ENCODE results near the gene MYO16.

Gene MYO16

GRCh38 chr13:108629181-108629752 is at the start of gene MYO16:
TSS of gene MYO16 (plus strand) at chr13:108629611. CDS start at chr13:108629845, 234 bp downstream.
- no peak for DNase-seq

- DNase-seq, result no peak
Observed at GRCh38 chr13:108586826-108587225, 42.6 kb upstream of the MYO16 start.

- DNase-seq, result no peak
Observed at GRCh38 chr13:108588516-108588915, 40.9 kb upstream of the MYO16 start.

- no peak for DNase-seq
Observed at GRCh38 chr13:108594153-108594552, 35.3 kb upstream of the MYO16 start.

- peak; percentile 59 for DNase-seq
Observed at GRCh38 chr13:108595436-108596274, 33.8 kb upstream of the MYO16 start.

- DNase-seq, result no peak
Observed at GRCh38 chr13:108597943-108598342, 31.5 kb upstream of the MYO16 start.

GRCh38 chr13:108606424-108606823 is 23.0 kb upstream of the MYO16 start:
- DNase-seq, result no peak

- DNase-seq, result no peak
Observed at GRCh38 chr13:108609353-108609752, 20.1 kb upstream of the MYO16 start.

- DNase-seq, result no peak
Observed at GRCh38 chr13:108610507-108610906, 18.9 kb upstream of the MYO16 start.

- DNase-seq, result no peak
Observed at GRCh38 chr13:108615241-108615640, 14.2 kb upstream of the MYO16 start.

GRCh38 chr13:108618233-108618632 is 11.2 kb upstream of the MYO16 start:
- no peak for DNase-seq

GRCh38 chr13:108621462-108621861 is 7.9 kb upstream of the MYO16 start:
- DNase-seq, result no peak

- DNase-seq, result no peak
Observed at GRCh38 chr13:108624108-108624507, 5.3 kb upstream of the MYO16 start.

- DNase-seq, result no peak
Observed at GRCh38 chr13:108624979-108625378, 4.4 kb upstream of the MYO16 start.

- DNase-seq, result no peak
Observed at GRCh38 chr13:108629988-108630387, 577 bp downstream of the MYO16 start.

- DNase-seq, result no peak
Observed at GRCh38 chr13:108632649-108633167, 3.3 kb downstream of the MYO16 start.

- DNase-seq, result no peak
Observed at GRCh38 chr13:108638901-108639300, 9.5 kb downstream of the MYO16 start.

GRCh38 chr13:108643646-108644353 is 14.4 kb downstream of the MYO16 start:
- no peak for DNase-seq

GRCh38 chr13:108645376-108645775 is 16.0 kb downstream of the MYO16 start:
- DNase-seq, result no peak

- no peak for DNase-seq
Observed at GRCh38 chr13:108650271-108650670, 20.9 kb downstream of the MYO16 start.

- no peak for DNase-seq
Observed at GRCh38 chr13:108656742-108657141, 27.3 kb downstream of the MYO16 start.

- DNase-seq, result no peak
Observed at GRCh38 chr13:108657519-108657918, 28.1 kb downstream of the MYO16 start.

GRCh38 chr13:108662528-108662927 is 33.1 kb downstream of the MYO16 start:
- DNase-seq, result no peak

GRCh38 chr13:108663710-108664109 is 34.3 kb downstream of the MYO16 start:
- no peak for DNase-seq

Measured in activated CD4-positive, alpha-beta T cell treated with anti-CD3 and anti-CD28 coated beads, Interleukin-10, Interleukin-2, amounts not matched to agents 100 ng/mL and 50 ng/mL, durations not matched to agents 16 hours and 8 hours (primary cell).